Measurements from ENCODE around the gene ARMC5. TPM values are rescaled to one million over a fixed set of nuclear protein-coding genes. Genes with fewer than 3 reads are reported as not detected.

ARMC5 gene
- total and polyA plus RNA-seq, 10 of the 15 experiments (the other 5 are each of a cell fraction or from before 2014, with no cell fraction given), result 0.06 to 13.2 (median 5.6) TPM

DNA sequence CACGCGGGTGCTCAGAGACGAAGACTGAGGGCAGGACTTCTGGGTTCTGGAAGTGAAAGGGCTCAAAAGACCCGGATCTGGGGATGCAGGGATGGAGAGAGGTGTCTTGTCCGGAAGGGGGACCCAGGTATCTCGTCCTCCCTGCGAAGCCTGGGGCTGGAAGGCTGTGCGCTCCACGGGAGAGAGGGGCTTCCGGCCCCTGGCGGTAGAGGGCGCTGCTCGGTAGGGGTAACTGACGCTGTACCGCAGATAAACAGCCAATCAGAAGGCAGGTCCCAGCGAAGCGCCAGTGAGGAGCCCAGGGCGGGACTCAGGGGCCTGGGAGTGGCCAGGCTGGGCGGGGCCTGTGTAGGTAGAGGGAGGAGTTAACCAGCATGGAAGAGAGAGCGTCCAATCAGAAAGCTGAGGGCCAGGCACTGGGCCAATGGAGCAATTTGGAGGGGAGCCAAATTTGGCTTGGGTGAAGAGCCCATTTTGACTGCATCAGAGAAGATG is 13.5 kb downstream of the ARMC5 start (continued):
- TF ChIP-seq CBX3 (IDR thresholded peaks at IDR 0.05; ENCODE audit: borderline replicate concordance, low read depth) (no peak), PAX8 (IDR thresholded peaks at IDR 0.05) (no peak), MYC (IDR thresholded peaks at IDR 0.05; ENCODE audit: insufficient read depth, insufficient read length, insufficient replicate concordance, low read length, severe bottlenecking) (no peak), NFXL1 (IDR thresholded peaks at IDR 0.05; ENCODE audit: borderline replicate concordance) (no peak), HDGF (IDR thresholded peaks at IDR 0.05) (no peak), BCL11A (IDR thresholded peaks at IDR 0.05; ENCODE audit: low read depth, low read length) (no peak), NFYB (IDR thresholded peaks at IDR 0.05; ENCODE audit: insufficient read depth, low read depth, low read length) (peak; percentile 69), POLR2AphosphoS2 (IDR thresholded peaks at IDR 0.05; ENCODE audit: low read depth, low read length) (no peak), HDAC6 (IDR thresholded peaks at IDR 0.05; ENCODE audit: unreplicated experiment) (no peak), NFYA (IDR thresholded peaks at IDR 0.05; ENCODE audit: borderline replicate concordance, low read depth, low read length) (no peak), BRCA1 (IDR thresholded peaks at IDR 0.05; ENCODE audit: low read depth, low read length) (no peak)
- TF ChIP-seq, protein P1, sequence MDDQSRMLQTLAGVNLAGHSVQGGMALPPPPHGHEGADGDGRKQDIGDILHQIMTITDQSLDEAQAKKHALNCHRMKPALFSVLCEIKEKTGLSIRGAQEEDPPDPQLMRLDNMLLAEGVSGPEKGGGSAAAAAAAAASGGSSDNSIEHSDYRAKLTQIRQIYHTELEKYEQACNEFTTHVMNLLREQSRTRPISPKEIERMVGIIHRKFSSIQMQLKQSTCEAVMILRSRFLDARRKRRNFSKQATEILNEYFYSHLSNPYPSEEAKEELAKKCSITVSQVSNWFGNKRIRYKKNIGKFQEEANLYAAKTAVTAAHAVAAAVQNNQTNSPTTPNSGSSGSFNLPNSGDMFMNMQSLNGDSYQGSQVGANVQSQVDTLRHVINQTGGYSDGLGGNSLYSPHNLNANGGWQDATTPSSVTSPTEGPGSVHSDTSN (IDR thresholded peaks at IDR 0.05; ENCODE audit: insufficient replicate concordance, low read depth, low read length), result no peak

Measured in GM12878 (cell line).